Gastrocnemius medialis (tissue), 4 donors: ENCODE results near the gene BCAS4. TPM values are rescaled to one million over a fixed set of nuclear protein-coding genes. Genes with fewer than 3 reads are reported as not detected.

Experiments
- ATAC-seq, 2 donors: fragments of 150-250 bp; one replicate each; pipeline ENCODE4 v1.9.1; 2016
- DNase-seq, 2 donors: peaks; one replicate each; pipeline ENCODE4 v3.0.0-alpha.2; 2019
- H3K27ac ChIP-seq, 4 donors: fragments of 200-600 bp; sonication (generic); 1 replicate in 1 of 4; 2 replicates in 3 of 4; pipeline ENCODE4 v1.5.1; 2016 to 2018; ENCODE audit warnings: mild to moderate bottlenecking in 2 of 4, moderate library complexity in 1 of 4
- H3K27me3 ChIP-seq, 3 donors: fragments of 200-600 bp; sonication (generic) in 2 of 3; 1 replicate in 1 of 3; 2 replicates in 2 of 3; pipeline versions ENCODE4 v1.5.1 to v1.6.0; 2016 to 2019; ENCODE audit warnings: mild to moderate bottlenecking in 1 of 3, moderate library complexity in 1 of 3
- H3K36me3 ChIP-seq, 2 donors: fragments of 200-600 bp; sonication (generic) in 1 of 2; one replicate each; pipeline ENCODE4 v1.5.1; 2017 to 2018
- H3K4me1 ChIP-seq, 2 donors: fragments of 200-600 bp; sonication (generic) in 1 of 2; one replicate each; pipeline ENCODE4 v1.5.1; 2016 to 2017; ENCODE audit warnings: mild to moderate bottlenecking in 2 of 2
- H3K4me3 ChIP-seq, 4 donors: fragments of 200-600 bp; sonication (generic) in 3 of 4; 1 replicate in 1 of 4; 2 replicates in 3 of 4; pipeline ENCODE4 v1.5.1; 2016 to 2019; ENCODE audit warnings: mild to moderate bottlenecking in 2 of 4
- H3K9me3 ChIP-seq, 3 donors: fragments of 200-600 bp; sonication (generic) in 2 of 3; 1 replicate in 1 of 3; 2 replicates in 2 of 3; pipeline ENCODE4 v1.5.1; 2016 to 2019
- POLR2A ChIP-seq, 2 donors: fragments of 450-650 bp; IDR thresholded peaks; one replicate each; pipeline ENCODE4 v1.6.1; 2017; ENCODE audit warnings: antibody characterized with exemption in 2 of 2, mild to moderate bottlenecking in 2 of 2, moderate library complexity in 2 of 2
- in situ Hi-C, 4 donors: fragments of 200-750 bp; cut with MboI; loops; one replicate each; pipeline versions ENCODE4 v1.15.0 to v1.8.0; 2017; ENCODE audit warnings: low sequenced_read_pairs in 4 of 4
- intact Hi-C: fragments of 100-400 bp; cut with DNase I; formaldehyde crosslinking; loops from one replicate; pipeline ENCODE4 v1.15.1; 2023; ENCODE audit warnings: low total_unique reads
- total RNA-seq, 4 donors: library from RNA; depleted of rRNA; stranded (reverse); fragments of >200 nt; gene quantifications; one replicate each; pipeline versions ENCODE4 v1.1.0 to v1.2.3, GENCODE V29; 2016
- TF ChIP-seq, protein P1 (sequence below), 5 experiments: fragments of 450-650 bp in 3 of 5; fragments of 200-600 bp in 2 of 5; sonication (generic) in 2 of 5; IDR thresholded peaks in 4 of 5; conservative IDR thresholded peaks in 1 of 5; 1 replicate in 4 of 5; 2 replicates in 1 of 5; pipeline ENCODE4 v1.5.1; 2016 to 2019; ENCODE audit warnings: antibody characterized with exemption in 5 of 5, mild to moderate bottlenecking in 3 of 5, moderate library complexity in 3 of 5

The BCAS4 gene
- total RNA-seq, 4 donors from 2014 or later: 0.16 to 2.2 (median 0.51) TPM; not detected in 1

DNA sequence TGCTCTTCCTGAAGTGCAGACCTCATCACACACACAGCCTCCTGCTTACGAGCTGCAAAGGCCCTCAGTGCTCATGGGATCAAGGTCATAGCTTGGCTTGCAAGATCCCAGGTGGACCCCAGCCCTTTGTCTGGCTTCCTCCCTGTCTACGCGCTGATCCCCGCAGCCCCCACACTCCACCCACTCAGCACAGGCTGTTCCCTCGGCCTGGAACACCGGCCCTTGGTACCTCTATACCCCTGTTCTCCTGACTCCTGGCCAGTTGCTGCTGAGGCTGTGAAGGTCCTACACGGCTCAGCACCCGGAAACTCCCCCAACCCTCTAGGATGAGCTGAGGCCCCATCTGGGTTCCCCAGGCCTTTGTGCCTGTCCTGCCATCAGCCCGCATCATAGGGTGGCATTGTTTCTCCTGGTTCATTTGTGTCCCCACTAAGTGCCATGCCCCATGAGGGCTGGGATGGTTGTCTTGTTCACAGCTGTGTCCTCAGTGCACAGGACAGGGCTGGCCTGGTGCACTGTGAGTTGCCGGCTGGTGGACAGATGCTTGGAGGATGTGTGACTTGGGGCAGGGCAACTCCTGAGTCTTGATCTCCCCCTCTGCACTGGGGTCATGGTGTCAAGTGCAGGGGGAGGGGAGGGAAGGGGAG, 79.4 kb downstream of the BCAS4 start:
- TF ChIP-seq, protein P1, sequence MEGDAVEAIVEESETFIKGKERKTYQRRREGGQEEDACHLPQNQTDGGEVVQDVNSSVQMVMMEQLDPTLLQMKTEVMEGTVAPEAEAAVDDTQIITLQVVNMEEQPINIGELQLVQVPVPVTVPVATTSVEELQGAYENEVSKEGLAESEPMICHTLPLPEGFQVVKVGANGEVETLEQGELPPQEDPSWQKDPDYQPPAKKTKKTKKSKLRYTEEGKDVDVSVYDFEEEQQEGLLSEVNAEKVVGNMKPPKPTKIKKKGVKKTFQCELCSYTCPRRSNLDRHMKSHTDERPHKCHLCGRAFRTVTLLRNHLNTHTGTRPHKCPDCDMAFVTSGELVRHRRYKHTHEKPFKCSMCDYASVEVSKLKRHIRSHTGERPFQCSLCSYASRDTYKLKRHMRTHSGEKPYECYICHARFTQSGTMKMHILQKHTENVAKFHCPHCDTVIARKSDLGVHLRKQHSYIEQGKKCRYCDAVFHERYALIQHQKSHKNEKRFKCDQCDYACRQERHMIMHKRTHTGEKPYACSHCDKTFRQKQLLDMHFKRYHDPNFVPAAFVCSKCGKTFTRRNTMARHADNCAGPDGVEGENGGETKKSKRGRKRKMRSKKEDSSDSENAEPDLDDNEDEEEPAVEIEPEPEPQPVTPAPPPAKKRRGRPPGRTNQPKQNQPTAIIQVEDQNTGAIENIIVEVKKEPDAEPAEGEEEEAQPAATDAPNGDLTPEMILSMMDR (IDR thresholded peaks at IDR 0.05 in 4 of 5, conservative IDR thresholded peaks at IDR 0.05 in 1 of 5): no peak
- no peak for TF ChIP-seq POLR2A (IDR thresholded peaks at IDR 0.05)
- no peaks in the 10 kb centered on the region for H3K4me1 ChIP-seq
- ATAC-seq (no peak), DNase-seq (no peak)
- intact Hi-C loops (no loop called here), in situ Hi-C loops (no loop called here)
- H3K4me3 ChIP-seq: no peak overlapping the region
- H3K9me3 ChIP-seq: no peaks in the 10 kb centered on the region
- no peak overlapping the region for H3K27ac ChIP-seq
- no peaks in the 10 kb centered on the region for H3K36me3 ChIP-seq
- no peaks in the 10 kb centered on the region for H3K27me3 ChIP-seq

DNA sequence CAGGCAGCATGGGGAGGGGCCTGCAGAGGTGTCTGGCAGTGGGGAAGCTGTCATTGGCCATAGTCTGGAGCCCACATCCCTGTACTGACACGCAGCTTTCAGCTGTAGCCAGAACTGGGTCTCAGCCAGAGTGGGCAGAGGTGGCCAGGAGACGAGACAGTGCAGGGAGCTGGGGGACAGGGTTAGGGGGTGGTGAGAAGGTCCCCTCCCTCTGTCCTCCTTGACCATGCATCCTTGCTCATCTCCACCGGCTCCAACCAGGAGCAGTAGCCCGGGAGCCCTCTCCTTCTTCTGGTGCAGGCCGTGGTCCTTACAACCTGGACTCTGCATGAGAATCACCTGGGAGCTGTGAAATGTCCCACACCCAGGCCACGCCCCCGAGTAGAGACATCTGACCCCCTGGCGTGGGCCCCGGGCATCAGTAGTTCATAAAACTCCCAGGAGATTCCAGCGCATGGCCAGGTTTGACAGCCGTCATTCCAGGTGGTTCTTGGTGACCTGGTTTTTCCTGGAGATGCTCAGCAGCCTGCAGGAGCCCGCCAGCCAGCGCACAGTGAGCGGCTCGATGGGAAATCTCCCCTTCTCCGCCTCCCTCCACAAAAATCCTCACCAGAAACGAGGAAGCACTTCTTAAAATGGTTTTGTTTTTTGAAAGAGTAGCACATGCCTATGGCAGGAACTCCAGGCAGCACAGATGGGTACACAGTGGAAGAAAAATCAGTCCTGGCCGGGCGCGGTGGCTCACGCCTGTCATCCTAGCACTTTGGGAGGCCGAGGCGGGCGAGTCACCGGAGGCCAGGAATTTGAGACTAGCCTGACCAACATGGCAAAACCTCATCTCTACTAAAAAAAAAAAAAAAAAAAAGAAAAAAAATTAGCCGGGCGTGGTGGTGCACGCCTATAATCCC, 80.2 kb downstream of the BCAS4 start:
- Histone ChIP-seq H3K4me3 (no peak overlapping the region), H3K27me3 (no peaks in the 10 kb centered on the region), H3K36me3 (no peaks in the 10 kb centered on the region), H3K9me3 (no peaks in the 10 kb centered on the region), H3K4me1 (no peaks in the 10 kb centered on the region), H3K27ac (no peak overlapping the region)
- ATAC-seq: no peak
- intact Hi-C loops: no loop called here
- no peak for TF ChIP-seq POLR2A (IDR thresholded peaks at IDR 0.05)
- TF ChIP-seq, protein P1 (IDR thresholded peaks at IDR 0.05 in 4 of 5, conservative IDR thresholded peaks at IDR 0.05 in 1 of 5): no peak
- in situ Hi-C loops: no loop called here
- no peak for DNase-seq

DNA sequence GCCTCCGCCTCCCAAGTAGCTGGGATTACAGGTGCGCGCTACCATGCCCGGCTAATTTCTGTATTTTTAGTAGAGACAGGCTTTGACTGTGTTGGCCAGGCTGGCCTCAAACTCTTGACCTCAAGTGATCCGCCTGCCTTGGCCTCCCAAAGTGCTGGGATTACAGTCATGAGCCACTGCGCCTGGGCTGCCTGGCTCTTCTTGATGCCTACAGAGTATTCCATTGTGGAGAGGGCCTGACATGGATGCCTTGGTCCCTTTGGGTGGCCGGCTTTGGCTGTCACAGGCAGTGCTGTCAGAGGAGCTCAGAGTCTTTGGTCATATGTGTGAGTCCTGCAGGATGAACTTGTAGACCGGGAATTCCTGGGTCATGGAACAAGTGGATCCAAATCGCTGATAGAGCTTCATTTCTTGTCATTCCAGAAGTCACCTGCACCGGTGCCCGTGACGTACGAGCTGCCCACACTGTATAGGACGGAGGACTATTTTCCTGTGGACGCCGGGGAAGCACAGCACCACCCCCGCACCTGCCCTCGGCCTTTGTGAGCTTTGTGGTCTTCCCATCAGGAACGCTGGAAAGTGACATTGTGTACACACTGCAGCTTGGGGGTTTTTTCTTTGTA, 81.3 kb downstream of the BCAS4 start:
- no peak overlapping the region for H3K27ac ChIP-seq
- H3K9me3 ChIP-seq: no peaks in the 10 kb centered on the region
- H3K4me1 ChIP-seq: no peaks in the 10 kb centered on the region
- DNase-seq: no peak
- no peak for ATAC-seq
- intact Hi-C loops (no loop called here), in situ Hi-C loops (no loop called here)
- H3K4me3 ChIP-seq: no peak overlapping the region
- TF ChIP-seq, protein P1 (IDR thresholded peaks at IDR 0.05 in 4 of 5, conservative IDR thresholded peaks at IDR 0.05 in 1 of 5): no peak
- no peak for TF ChIP-seq POLR2A (IDR thresholded peaks at IDR 0.05)
- H3K27me3 ChIP-seq: no peaks in the 10 kb centered on the region
- no peaks in the 10 kb centered on the region for H3K36me3 ChIP-seq

DNA sequence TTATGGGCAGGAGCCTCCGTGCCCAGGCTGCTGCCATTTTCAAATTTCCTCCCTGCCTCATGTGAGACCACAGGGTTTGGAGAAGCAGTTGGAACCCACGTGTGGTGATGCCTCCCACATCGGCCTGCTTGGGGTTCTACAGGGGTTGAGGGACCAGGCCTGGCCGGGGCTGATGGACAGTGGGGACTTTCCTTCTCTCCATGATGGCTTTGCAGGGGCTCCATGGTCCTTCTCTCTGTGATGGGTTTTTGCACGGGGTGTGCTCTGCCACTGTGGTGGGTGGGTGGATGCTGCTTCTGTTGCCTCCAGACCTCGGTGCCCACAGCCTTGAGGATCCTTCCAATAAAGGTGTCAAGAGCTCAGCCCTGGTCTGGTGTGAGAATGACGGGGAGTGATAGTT, 82.0 kb downstream of the BCAS4 start:
- H3K27me3 ChIP-seq: no peaks in the 10 kb centered on the region
- ATAC-seq (no peak), DNase-seq (no peak)
- H3K27ac ChIP-seq: no peak overlapping the region
- TF ChIP-seq POLR2A (IDR thresholded peaks at IDR 0.05): no peak
- TF ChIP-seq, protein P1 (IDR thresholded peaks at IDR 0.05 in 4 of 5, conservative IDR thresholded peaks at IDR 0.05 in 1 of 5): no peak
- H3K9me3 ChIP-seq: no peaks in the 10 kb centered on the region
- intact Hi-C loops: no loop called here
- H3K4me1 ChIP-seq: no peaks in the 10 kb centered on the region
- no peak overlapping the region for H3K4me3 ChIP-seq
- in situ Hi-C loops: no loop called here
- no peaks in the 10 kb centered on the region for H3K36me3 ChIP-seq
